Liver (tissue), 3 donors: ENCODE results near the gene SORBS2.

Experiments used
- RAD21 ChIP-seq, 2 donors: IDR thresholded peaks; 2 replicates each; pipeline ENCODE4 v1.6.1; 2016; ENCODE audit warnings: antibody characterized with exemption in 2 of 2, mild to moderate bottlenecking in 2 of 2
- TF ChIP-seq, protein P1 (sequence below): fragments of 150-350 bp; IDR thresholded peaks from 2 replicates; pipeline ENCODE4 v1.5.1; 2017; ENCODE audit warnings: improper control_type of control experiment, low read depth, low read length; ENCODE audit not compliant: missing input control
- donor health status: healthy.
- donor health status: healthy.

DNA sequence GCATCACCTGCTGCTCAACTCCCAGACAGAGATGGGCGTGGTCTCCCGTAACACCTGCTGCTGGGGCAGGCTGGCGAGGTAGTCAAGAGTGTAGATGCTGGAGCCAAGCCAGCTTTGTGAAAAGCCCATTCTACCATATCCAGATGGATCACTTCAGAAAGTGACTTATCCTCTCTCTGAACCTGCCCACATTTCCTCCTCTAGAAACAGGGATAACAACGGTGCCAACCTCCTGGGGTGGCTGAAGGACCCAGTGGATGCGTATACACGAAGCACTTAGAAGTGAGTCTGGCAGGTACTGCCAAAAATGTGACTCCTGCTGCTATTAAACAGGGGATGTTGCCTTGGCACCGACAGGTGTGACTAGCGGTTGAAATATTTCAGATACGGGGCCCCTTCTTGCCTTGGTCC lies 95.8 kb downstream of the SORBS2 start:
- TF ChIP-seq, protein P1, sequence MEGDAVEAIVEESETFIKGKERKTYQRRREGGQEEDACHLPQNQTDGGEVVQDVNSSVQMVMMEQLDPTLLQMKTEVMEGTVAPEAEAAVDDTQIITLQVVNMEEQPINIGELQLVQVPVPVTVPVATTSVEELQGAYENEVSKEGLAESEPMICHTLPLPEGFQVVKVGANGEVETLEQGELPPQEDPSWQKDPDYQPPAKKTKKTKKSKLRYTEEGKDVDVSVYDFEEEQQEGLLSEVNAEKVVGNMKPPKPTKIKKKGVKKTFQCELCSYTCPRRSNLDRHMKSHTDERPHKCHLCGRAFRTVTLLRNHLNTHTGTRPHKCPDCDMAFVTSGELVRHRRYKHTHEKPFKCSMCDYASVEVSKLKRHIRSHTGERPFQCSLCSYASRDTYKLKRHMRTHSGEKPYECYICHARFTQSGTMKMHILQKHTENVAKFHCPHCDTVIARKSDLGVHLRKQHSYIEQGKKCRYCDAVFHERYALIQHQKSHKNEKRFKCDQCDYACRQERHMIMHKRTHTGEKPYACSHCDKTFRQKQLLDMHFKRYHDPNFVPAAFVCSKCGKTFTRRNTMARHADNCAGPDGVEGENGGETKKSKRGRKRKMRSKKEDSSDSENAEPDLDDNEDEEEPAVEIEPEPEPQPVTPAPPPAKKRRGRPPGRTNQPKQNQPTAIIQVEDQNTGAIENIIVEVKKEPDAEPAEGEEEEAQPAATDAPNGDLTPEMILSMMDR: no peak
- no peak for TF ChIP-seq RAD21 (IDR thresholded peaks at IDR 0.05)
